Endometrial microvascular endothelial cells (primary cell): Measurements from ENCODE around the gene LDAF1. TPM values are rescaled to one million over a fixed set of nuclear protein-coding genes. Genes with fewer than 3 reads are reported as not detected.
"Not testable (repeated sequence)": the region's sequence is repeated elsewhere in the genome, so short reads cannot be mapped to it uniquely, and the experiment has no call there.

Source experiments
- in situ Hi-C: cut with HindIII; loops from 2 replicates; pipeline ENCODE4 v1.10.0; 2017; ENCODE audit warnings: low sequenced_read_pairs, low pct_unique_long_range_greater_than_20kb; ENCODE audit errors: inconsistent ontology term
- total RNA-seq: library from RNA; depleted of rRNA; stranded (reverse); fragments of >200 nt; gene quantifications from one replicate; pipeline ENCODE4 v1.2.3, GENCODE V29; 2015; ENCODE audit errors: inconsistent ontology term

The LDAF1 gene
- 47.4 TPM for total RNA-seq

DNA sequence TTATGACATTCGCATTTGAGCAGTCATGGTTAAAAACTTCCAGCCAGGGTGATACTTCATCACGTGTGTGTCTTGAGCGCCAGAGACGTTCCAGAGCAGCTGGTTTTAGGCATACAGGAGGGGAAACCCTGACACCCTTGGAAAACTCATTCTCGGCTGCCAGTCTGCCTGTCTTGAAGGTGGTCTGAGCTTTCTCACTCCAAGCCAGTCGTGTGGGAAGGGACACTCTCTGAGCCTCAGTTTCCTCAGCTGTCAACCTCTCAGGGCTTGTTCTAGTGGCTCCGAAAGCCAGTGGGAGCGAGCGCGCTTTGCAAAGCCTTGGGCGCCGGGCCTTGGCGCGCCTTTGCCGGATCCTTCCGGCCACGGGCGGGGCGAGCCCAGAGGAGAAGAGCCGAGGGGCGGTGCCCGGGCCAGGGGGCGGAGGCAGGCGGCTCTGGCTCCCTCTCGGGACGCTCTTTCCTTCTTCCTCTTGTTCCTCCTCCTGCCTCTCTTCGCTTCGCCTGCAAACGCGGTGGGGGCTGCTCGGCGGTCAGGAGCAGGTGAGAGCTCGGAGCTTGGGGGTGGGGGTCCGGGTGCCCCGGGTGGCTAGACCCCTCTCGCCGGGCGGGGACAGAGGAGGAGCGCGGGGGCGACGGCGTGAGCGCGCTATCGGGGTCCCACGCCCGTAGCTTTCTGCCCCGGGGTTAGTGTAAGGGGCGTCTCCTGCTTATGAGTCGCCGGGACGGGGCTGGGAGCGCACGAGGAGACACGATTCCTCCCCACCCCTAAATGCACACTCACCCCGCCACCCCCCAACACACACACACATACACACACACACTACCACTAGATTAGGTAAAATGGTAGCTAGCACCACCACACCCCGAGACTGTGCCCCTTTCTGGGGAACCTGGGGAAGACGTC lies at the start of gene LDAF1:
LDAF1 (plus strand) TSS at position 467 of the 903 bp plus-strand sequence. CDS start 2,509 bp downstream, outside the sequence.
- in situ Hi-C loops: no loop called here

DNA sequence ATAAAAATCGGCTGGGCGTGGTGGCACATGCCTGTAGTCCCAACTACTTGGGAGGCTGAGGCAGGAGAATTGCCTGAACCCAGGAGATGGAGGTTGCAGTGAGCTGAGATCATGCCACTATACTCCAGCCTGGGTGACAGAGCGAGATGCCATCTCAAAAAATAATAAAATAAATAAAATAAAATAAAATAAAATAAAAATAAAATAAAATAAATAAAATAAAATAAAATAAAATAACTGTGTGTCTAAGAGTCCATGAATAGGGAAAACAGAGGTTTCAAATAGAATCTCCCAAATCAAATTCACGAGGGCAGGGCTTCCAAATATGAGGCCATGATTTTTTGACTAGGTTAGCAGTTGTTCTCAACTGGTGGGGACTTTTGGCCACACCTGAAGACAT lies 42.9 kb upstream of the LDAF1 start:
- in situ Hi-C loops: not testable (repeated sequence)

DNA sequence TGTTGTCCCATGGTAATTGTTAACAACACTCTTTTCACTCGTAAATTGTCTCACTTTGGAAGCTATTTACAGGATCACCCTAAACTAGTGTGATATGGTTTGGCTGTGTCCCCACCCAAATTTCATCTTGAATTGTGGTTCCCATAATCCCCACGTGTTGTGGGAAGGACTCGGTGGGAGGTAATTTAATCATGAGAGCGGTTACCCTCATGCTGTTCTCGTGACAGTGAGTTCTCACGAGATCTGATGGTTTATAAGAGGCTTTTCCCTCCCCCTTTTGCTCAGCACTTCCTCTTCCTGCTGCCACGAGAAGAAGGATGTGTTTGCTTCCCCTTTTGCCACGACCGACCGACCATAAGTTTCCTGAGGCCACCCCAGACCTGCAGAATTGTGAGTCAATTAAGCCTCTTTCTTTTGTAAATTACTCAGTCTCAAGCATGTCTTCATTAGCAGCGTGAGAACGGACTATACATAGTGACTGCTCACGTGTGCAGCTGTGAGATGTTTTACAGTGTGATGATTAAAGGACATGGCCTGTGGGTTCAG lies 42.3 kb upstream of the LDAF1 start:
- in situ Hi-C loops: no loop called here

DNA sequence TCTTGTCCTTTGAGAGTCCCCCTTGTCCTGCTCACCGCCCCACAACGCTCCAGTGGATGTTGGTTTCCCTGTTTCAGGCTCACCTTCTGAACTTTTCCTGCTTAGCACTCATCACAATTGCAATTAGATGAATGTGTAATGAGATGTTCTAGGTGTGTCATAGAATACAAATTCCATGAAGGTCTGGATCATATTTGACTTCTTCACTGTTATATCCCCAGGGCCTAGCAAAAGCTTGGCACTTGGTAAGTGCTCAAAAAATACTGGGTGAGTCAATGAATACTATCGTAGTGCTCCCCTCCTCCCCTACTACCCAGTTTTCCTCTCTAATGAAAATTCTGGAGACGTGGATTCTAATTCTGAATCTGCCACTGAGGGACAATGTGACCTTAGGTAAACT lies 40.9 kb upstream of the LDAF1 start:
- in situ Hi-C loops: no loop called here

DNA sequence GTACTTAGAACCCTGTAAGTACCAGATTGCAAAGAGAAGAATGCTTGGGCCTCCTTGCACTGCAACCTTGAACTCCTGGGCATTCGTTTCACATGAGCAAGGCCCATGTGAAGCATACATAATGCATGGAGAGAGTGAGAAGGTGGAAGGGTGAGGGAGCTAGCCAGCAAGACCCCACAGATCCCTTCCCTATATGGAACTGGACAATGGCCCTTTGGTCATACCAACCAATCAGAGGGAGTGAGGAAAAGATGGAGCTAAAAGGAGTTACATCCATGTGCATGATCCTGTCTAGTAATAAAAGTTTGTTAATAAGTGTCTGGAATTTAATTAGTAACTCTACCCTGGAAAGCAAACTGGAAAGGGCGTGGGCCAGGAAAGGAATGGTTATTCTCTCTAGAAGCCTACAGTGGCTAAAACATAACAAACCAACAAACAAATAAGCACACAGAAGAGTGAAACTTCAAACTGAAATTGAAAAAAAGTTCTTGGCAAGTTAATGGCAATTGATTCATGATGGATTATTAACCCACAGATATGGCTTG lies 37.4 kb upstream of the LDAF1 start:
- in situ Hi-C loops: no loop called here

DNA sequence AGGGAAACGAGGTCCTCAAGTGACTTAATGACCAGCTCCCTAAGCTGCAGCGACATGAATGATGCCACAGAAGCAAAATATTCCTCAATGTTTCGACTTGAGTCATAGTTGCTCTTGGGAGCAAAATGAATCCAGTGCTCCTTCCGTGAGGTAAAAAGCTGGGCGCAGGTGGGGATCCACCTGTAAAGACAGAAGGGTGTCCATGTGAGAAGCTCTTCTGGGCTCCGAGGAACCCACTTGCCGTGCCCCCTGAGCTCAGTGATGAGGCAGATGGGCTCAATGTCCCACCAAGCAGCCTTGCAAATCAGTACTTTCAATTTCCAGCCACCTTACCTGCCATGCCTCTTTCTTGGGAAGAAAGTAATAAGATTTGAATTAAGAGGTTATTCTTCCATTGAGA lies 33.3 kb upstream of the LDAF1 start:
- in situ Hi-C loops: no loop called here

DNA sequence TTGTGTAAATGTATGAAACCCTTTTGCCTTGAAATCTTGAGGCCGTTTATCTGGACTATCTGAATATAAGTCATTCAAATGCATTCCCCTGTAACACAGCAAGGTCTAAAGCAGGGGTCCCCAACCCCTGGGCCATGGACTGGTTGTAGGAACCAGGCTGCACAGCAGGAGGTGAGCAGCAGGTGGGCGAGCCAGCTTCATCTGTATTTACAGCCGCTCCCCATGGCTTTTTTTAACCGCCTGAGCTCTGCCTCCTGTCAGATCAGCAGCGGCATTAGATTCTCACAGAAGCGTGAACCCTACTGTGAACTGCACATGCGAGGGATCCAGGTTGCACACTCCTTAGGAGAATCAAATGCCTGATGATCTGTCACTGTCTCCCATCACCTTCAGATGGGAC lies 32.0 kb upstream of the LDAF1 start:
- in situ Hi-C loops: no loop called here

DNA sequence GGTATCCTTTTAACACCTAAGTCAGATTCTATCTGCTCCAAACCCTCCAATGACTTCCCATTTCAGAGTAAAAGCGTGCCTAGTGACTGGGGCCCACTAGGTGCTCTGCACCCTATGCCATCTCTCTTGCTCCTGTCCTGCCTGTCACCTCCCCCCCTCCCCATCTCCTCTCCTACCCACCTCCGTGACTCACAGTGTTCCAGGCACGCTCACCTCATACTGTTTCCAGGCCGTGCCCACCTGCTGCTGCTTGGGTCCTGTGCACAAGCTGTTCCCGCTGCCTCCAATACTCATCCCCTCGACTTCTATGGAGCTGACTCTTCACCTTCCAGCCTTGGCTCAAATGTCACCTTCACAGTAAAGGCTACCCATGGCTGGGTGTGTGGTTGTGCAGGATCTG lies 29.5 kb upstream of the LDAF1 start:
- in situ Hi-C loops: no loop called here

DNA sequence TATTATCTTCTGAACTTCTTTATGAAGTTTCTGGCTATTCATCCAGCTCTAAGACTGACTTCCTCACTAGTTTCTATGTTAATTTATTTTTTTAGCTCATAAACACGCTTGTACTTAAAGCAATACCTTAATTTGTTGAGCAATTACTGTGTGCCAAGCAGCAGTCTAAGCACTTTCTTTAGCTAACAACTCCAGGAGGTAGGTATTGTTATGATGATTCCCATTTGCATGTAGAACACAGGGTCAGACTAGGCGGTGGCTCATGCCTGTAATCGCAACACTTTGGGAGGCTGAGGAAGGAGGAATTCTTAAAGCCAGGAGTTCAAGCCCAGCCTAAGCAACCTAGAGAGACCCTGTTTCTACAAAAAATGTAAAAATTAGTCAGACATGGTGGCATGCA lies 27.7 kb upstream of the LDAF1 start:
- in situ Hi-C loops: no loop called here

DNA sequence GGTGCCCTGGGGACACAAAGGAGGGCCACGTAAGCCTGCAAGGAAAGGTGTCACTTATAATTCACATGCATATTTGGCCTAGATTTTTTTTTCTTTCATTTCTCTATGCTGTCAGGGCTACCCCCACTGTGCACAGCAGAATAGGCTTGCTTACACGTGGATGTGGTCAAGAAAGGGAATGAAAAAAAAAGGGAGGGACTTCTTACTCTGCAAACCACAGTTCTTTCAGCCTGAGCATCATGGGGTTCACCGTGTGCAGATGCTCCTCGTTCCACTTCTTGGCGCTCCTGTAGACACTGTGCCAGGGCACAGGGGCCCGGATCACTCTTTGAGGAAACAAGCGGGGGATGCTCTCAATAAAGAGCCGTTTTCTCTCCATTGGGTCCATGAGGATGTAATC lies 24.4 kb upstream of the LDAF1 start:
- in situ Hi-C loops: no loop called here

DNA sequence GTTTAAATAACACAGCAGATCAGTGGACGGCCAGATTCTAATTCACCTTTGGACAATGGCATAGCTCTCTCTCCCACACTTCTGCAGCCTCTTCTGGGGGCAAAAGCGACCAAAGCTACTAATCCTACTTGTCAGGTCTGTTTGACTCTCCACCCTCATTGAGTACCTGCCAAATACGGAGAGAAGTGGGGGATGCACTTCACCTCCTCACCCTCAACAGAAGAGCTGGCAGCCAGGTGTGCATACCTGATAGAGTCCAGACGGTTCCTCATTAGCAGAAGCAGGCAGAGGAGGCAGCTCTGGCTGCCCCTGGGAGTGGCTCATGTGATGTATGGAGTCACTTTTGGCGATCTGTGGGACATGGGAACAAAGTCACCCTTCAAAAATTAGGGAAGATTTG lies 12.7 kb upstream of the LDAF1 start:
- in situ Hi-C loops: no loop called here

DNA sequence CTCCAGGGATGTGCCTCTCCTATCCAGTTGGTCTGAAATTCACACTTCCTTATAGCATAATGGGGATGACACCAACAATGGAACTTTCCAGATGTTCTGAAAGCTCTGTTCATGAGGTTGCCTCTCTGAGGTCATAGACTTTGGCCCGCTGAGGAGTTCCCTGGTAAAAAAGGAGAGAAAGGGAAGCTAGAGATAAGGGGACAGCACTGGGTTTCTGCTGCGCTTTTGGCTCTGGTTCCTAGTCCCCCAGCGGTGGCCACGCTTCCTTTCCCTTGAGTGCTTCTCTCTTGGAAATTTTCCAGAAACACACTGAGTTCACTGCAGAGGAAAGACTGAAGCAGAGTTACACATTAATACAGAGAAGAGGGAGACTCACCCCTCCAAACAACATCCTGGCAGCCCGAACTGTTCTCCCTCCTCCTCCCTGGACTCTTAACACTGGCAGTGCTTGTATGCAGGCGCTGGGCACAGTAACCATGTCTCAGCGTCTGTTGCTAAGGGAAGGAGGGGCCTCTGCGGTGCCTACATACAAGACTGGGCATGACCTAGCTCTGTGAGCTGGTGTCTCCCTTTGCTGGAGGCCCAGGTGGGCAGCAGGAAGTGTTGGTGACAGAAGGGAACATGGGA lies 8.0 kb upstream of the LDAF1 start, which contains the start of gene DNAH3:
DNAH3 (minus strand) TSS at position 472 of the 627 bp plus-strand sequence. CDS start 527 bp downstream, outside the sequence.
- in situ Hi-C loops: no loop called here

DNA sequence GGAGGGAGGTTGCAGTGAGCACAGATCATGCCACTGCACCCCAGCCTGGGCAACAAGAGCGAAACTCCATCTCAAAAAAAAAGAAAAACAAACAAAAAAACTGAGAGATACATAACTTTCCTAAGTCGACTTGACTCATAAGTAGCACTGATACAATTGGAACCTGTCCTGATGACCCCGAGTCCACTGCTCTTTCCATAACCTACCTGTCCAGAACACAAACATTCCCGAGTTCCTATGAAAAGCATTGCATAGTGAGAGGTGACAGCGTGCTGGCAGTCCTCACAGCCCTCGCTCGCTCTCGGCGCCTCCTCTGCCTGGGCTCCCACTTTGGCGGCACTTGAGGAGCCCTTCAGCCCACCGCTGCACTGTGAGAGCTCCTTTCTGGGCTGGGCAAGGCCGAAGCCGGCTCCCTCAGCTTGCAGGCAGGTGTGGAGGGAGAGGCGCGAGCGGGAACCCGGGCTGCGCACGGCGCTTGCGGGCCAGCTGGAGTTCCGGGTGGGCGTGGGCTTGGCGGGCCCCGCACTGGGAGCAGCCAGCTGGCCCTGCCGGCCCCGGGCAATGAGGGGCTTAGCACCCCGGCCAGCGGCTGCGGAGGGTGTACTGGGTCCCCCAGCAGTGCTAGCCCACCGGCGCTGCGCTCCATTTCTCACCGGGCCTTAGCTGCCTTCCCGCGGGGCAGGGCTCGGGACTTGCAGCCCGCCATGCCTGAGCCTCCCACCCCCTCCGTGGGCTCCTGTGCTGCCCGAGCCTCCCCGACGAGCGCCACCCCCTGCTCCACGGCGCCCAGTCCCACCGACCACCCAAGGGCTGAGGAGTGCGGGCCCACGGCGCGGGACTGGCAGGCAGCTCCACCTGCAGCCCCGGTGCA lies 6.1 kb upstream of the LDAF1 start:
- in situ Hi-C loops: not testable (repeated sequence)

DNA sequence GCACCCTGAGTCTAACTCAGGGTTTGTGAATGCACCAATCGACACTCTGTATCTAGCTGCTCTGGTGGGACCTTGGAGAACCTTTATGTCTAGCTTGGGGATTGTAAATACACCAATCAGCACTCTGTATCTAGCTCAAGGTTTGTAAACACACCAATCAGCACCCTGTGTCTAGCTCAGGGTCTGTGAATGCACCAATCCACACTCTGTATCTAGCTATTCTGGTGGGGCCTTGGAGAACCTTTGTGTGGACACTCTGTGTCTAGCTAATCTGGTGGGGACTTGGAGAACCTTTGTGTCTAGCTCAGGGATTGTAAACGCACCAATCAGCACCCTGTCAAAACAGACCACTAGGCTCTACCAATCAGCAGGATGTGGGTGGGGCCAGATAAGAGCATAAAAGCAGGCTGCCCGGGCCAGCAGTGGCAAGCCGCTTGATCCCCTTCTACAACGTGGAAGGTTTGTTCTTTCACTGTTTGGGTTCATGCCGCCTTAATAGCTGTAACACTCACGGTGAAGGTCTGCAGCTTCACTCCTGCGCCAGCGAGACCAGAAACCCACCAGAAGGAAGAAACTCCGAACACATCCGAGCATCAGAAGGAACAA lies 5.2 kb upstream of the LDAF1 start:
- in situ Hi-C loops: not testable (repeated sequence)

DNA sequence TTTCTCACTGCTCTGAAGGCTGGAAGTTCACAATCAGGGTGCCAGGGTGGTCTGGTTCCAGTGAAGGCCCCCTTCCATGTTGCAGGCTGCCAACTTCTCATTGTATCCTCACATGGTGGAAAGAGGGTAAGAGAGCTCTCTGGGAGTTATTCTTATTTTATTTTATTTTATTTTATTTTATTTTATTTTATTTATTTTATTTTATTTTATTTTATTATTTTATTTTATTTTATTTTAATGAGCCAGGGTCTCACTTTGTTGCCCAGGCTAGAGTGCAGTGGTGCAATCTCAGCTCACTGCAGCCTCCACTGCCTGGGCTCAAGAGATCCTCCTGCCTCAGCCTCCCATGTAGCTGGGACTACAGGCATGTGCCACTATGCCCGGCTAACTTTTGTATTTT lies 2.5 kb upstream of the LDAF1 start:
- in situ Hi-C loops: not testable (repeated sequence)

DNA sequence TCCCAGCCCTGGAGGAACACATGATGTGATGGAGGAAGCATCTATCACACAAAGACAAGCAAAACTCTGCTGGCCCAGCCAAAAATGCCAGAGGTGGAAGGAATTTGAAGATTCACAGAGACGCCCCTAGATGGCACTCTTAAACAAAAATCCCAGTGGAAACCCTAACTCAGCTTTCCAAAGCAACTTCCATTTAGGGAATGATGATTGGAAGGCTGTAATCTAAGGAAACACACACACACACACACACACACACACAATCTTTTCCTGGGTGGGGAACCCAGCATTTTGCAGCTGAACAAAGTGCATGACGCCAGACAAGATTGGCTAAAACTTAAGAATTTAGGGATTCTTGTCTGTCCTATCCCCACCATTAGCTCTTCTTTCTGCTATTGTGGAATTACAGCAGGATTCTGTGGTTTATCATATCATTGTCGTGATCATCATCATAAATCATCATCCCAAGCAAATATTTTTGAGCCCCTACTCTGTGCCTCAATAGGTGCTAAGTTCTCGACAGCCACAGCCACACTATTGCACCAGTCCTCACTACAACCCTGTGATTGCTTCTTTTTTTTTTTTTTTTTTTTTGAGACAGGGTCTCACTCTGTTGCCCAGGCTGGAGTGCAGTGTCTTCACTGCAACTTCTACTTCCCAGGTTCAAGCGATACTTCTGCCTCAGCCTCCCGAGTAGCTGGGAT lies 1.6 kb upstream of the LDAF1 start:
- in situ Hi-C loops: no loop called here

DNA sequence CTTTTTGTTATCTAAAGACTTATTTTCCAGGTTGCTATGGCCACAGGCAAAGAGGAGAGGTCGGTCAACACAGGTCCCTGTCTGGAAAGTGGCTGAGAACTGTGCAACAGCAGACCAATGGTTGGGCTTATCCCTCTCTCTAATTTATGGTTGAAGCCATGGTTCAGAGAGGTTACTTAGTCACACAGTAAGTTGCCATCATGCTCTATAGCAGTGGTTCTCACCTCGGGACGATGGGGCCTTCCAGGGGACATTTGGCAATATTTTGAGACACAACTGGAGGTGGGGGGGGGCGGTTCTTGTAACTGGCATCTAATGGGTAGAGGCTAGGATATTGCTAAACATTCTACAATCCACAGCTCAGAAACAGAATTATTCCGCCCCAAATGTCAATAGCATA lies 842 bp upstream of the LDAF1 start:
- in situ Hi-C loops: no loop called here
